Measurements from ENCODE around the gene IL17D. TPM values are rescaled to one million over a fixed set of nuclear protein-coding genes. Genes with fewer than 3 reads are reported as not detected.

IL17D gene
- total and polyA plus RNA-seq, 10 of the 15 experiments (the other 5 are each of a cell fraction or from before 2014, with no cell fraction given) = 0.03 to 1.6 (median 0.33) TPM

DNA sequence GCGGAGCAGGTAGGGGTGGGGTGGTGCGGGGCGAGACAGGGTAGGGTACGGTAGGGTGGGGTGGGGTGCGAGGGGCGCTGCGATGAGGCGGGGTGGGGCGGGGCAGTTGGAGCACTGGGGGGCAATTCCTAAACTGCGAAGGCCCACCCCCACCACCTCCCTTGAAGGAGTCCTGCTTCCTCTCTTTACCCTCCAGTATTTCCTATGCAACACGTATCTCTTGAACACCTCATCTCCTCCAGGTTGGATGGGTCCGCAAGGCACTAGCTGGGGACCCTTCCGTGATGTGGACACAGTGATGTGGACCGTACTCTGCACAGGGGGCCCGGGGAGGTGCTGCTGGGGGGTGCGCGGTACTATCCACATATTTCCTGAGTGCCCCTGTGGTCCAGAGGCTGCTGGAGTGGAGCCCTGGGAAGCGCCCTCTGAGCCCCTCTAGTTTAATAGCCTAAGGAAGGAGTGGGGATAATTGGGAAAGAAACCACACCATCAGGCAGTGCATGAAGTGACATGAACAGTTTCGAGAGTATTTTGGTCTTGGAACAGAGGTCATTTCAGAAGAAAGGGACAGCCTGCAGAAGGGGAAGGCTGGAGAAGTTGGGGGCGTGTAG lies 1.1 kb downstream of the IL17D start (continued):
- TF ChIP-seq BHLHE40 (IDR thresholded peaks at IDR 0.05; ENCODE audit: borderline replicate concordance in 1 of 2, low read depth in 2 of 2, low read length in 1 of 2) = no peak
- no peak for TF ChIP-seq CREM (IDR thresholded peaks at IDR 0.05; ENCODE audit: low read depth)
- no peak for TF ChIP-seq IKZF2 (IDR thresholded peaks at IDR 0.05)
- TF ChIP-seq, protein P1, sequence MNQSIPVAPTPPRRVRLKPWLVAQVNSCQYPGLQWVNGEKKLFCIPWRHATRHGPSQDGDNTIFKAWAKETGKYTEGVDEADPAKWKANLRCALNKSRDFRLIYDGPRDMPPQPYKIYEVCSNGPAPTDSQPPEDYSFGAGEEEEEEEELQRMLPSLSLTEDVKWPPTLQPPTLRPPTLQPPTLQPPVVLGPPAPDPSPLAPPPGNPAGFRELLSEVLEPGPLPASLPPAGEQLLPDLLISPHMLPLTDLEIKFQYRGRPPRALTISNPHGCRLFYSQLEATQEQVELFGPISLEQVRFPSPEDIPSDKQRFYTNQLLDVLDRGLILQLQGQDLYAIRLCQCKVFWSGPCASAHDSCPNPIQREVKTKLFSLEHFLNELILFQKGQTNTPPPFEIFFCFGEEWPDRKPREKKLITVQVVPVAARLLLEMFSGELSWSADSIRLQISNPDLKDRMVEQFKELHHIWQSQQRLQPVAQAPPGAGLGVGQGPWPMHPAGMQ (IDR thresholded peaks at IDR 0.05; ENCODE audit: borderline replicate concordance) = no peak
- no peak for TF ChIP-seq SMAD5 (IDR thresholded peaks at IDR 0.05; ENCODE audit: low read depth)

DNA sequence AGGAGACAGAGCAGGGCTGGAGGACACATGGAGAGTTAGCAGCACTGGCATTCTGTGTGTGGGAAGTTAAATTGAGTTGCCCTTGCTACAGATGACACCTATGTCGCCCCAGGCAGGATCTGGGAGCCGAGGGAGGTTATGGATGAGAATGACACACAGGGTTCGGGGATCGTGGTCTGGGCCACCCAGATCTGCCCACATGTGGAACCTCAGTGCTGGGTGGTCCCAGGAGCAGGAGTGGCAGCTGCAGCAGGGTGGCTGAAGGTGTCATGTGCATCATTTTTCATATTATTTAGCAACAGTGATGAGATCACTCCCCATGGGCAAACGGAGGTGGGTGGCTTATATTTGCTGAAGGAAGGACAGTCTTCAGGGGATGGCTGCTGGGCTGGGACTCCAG lies 3.2 kb downstream of the IL17D start:
- no peaks in the 10 kb centered on the region for H3K36me3 ChIP-seq (ENCODE audit: control insufficient read depth in 2 of 2, insufficient read depth in 2 of 2, low read length in 1 of 2)
- no peak overlapping the region for H3K27ac ChIP-seq (ENCODE audit: control insufficient read depth, insufficient read depth)
- no peak overlapping the region for H2AFZ ChIP-seq (ENCODE audit: control insufficient read depth, low read depth, low read length)
- no peaks in the 10 kb centered on the region for H3K79me2 ChIP-seq (ENCODE audit: control insufficient read depth, insufficient read depth, low read length)
- no peak for DNase-seq (ENCODE audit: low read depth, low spot score)
- H4K20me1 ChIP-seq (ENCODE audit: control insufficient read depth, insufficient read depth) = no peaks in the 10 kb centered on the region
- POLR2A ChIA-PET = no interaction called here
- no peak overlapping the region for H3K4me3 ChIP-seq
- CTCF ChIA-PET = interaction anchor here (0.6 kb wide), 1 partner anchor 144 kb away, joined by 4 read pairs; no protein-coding TSS in a partner anchor
- FAIRE-seq = no peak
- H3K4me1 ChIP-seq (ENCODE audit: control insufficient read depth, insufficient read depth, low read length) = peaks cover 6% of the 10 kb centered on the region
- ATAC-seq = no peak
- in situ Hi-C loops (cut with MboI) (loop anchor here (5.0 kb wide), 2 partner anchors 214 to 221 kb away; no protein-coding TSS in a partner anchor), intact Hi-C loops (cut with micrococcal nuclease; ENCODE audit: unreplicated experiment) (no loop called here)
- SMC1A ChIA-PET (ENCODE audit: uncharacterized antibody, unreplicated experiment) = interaction anchor here (1.0 kb wide), 1 partner anchor 219 kb away, joined by 3 read pairs; no protein-coding TSS in a partner anchor
- H3K27me3 ChIP-seq (replicated peaks in 1 of 2; ENCODE audit: control insufficient read depth in 2 of 2, insufficient read depth in 2 of 2, low read length in 1 of 2) = no peaks in the 10 kb centered on the region
- H3K9me3 ChIP-seq (replicated peaks; ENCODE audit: control insufficient read depth, insufficient read depth, low read length) = no peaks in the 10 kb centered on the region
- no TSS peak for BruUV-seq (replicated peaks)
- RAD21 ChIA-PET (ENCODE audit: unreplicated experiment) = no interaction called here
- 84% methylated on average over 5 of the region's 5 CpGs for WGBS (ENCODE audit: insufficient coverage, insufficient replicate concordance, low lambda C conversion rate, missing lambda C conversion rate)
- H3K4me2 ChIP-seq (ENCODE audit: control insufficient read depth, insufficient read depth) = no peak overlapping the region
- H3K9ac ChIP-seq (ENCODE audit: control insufficient read depth, insufficient read depth, low read length) = no peak overlapping the region
- TF ChIP-seq CEBPB (IDR thresholded peaks at IDR 0.05; ENCODE audit: borderline replicate concordance in 1 of 2, low read depth in 2 of 2, low read length in 2 of 2) (no peak), SMAD1 (IDR thresholded peaks at IDR 0.05; ENCODE audit: low read depth, partially characterized antibody) (no peak), POU2F2 (IDR thresholded peaks at IDR 0.05; ENCODE audit: borderline replicate concordance, low read depth, low read length) (no peak)
- TF ChIP-seq, protein P2, sequence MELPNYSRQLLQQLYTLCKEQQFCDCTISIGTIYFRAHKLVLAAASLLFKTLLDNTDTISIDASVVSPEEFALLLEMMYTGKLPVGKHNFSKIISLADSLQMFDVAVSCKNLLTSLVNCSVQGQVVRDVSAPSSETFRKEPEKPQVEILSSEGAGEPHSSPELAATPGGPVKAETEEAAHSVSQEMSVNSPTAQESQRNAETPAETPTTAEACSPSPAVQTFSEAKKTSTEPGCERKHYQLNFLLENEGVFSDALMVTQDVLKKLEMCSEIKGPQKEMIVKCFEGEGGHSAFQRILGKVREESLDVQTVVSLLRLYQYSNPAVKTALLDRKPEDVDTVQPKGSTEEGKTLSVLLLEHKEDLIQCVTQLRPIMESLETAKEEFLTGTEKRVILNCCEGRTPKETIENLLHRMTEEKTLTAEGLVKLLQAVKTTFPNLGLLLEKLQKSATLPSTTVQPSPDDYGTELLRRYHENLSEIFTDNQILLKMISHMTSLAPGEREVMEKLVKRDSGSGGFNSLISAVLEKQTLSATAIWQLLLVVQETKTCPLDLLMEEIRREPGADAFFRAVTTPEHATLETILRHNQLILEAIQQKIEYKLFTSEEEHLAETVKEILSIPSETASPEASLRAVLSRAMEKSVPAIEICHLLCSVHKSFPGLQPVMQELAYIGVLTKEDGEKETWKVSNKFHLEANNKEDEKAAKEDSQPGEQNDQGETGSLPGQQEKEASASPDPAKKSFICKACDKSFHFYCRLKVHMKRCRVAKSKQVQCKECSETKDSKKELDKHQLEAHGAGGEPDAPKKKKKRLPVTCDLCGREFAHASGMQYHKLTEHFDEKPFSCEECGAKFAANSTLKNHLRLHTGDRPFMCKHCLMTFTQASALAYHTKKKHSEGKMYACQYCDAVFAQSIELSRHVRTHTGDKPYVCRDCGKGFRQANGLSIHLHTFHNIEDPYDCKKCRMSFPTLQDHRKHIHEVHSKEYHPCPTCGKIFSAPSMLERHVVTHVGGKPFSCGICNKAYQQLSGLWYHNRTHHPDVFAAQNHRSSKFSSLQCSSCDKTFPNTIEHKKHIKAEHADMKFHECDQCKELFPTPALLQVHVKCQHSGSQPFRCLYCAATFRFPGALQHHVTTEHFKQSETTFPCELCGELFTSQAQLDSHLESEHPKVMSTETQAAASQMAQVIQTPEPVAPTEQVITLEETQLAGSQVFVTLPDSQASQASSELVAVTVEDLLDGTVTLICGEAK (IDR thresholded peaks at IDR 0.05; ENCODE audit: borderline replicate concordance) = no peak
- TF ChIP-seq, protein P3, sequence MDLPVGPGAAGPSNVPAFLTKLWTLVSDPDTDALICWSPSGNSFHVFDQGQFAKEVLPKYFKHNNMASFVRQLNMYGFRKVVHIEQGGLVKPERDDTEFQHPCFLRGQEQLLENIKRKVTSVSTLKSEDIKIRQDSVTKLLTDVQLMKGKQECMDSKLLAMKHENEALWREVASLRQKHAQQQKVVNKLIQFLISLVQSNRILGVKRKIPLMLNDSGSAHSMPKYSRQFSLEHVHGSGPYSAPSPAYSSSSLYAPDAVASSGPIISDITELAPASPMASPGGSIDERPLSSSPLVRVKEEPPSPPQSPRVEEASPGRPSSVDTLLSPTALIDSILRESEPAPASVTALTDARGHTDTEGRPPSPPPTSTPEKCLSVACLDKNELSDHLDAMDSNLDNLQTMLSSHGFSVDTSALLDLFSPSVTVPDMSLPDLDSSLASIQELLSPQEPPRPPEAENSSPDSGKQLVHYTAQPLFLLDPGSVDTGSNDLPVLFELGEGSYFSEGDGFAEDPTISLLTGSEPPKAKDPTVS (IDR thresholded peaks at IDR 0.05; ENCODE audit: low read depth, low read length) = no peak
- TF ChIP-seq, protein P4, sequence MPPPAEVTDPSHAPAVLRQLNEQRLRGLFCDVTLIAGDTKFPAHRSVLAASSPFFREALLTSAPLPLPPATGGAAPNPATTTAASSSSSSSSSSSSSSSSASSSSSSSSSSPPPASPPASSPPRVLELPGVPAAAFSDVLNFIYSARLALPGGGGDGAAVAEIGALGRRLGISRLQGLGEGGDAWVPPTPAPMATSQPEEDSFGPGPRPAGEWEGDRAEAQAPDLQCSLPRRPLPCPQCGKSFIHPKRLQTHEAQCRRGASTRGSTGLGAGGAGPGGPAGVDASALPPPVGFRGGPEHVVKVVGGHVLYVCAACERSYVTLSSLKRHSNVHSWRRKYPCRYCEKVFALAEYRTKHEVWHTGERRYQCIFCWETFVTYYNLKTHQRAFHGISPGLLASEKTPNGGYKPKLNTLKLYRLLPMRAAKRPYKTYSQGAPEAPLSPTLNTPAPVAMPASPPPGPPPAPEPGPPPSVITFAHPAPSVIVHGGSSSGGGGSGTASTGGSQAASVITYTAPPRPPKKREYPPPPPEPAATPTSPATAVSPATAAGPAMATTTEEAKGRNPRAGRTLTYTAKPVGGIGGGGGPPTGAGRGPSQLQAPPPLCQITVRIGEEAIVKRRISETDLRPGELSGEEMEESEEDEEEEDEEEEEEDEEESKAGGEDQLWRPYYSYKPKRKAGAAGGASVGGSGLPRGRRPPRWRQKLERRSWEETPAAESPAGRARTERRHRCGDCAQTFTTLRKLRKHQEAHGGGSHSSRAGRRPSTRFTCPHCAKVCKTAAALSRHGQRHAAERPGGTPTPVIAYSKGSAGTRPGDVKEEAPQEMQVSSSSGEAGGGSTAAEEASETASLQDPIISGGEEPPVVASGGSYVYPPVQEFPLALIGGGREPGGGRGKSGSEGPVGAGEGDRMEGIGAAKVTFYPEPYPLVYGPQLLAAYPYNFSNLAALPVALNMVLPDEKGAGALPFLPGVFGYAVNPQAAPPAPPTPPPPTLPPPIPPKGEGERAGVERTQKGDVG (CRISPR knock-in tag; IDR thresholded peaks at IDR 0.05) = no peak
